ENCODE data around the gene CD69.

Gene CD69

DNA sequence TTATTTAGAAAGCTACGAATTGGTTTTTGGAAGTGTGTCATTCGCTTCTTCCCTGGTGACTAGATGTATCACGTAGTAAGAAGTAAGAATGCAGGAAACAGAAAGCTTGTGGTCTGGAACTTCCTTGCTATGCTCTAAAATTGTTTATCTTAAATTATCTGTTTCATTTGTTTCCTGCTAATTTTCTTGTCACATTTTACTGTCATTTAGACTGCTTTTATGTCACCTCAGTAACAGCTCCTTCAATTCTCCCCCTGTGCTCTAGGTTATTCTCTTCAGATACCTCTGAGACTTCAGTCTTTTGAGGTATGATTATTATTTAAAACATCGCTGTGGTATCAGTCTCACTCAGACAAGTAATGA lies 699 bp upstream of the CD69 start:
- TF ChIP-seq ZC3H10 (CRISPR knock-in tag; IDR thresholded peaks at IDR 0.05) (no peak), ZNF8 (CRISPR knock-in tag; IDR thresholded peaks at IDR 0.05) (no peak), ZFP3 (CRISPR knock-in tag; IDR thresholded peaks at IDR 0.05) (no peak), GLIS3 (CRISPR knock-in tag; IDR thresholded peaks at IDR 0.05) (no peak), BACH2 (CRISPR knock-in tag; IDR thresholded peaks at IDR 0.05; ENCODE audit: borderline replicate concordance) (no peak), ARNTL (CRISPR knock-in tag; IDR thresholded peaks at IDR 0.05; ENCODE audit: borderline replicate concordance, low read depth) (no peak), ZFP30 (CRISPR knock-in tag; IDR thresholded peaks at IDR 0.05) (no peak), PATZ1 (CRISPR knock-in tag; IDR thresholded peaks at IDR 0.05; ENCODE audit: borderline replicate concordance) (no peak), TCF4 (CRISPR knock-in tag; IDR thresholded peaks at IDR 0.05; ENCODE audit: borderline replicate concordance) (no peak), ZNF565 (CRISPR knock-in tag; conservative IDR thresholded peaks at IDR 0.05; ENCODE audit: low read depth) (no peak), PPARA (CRISPR knock-in tag; IDR thresholded peaks at IDR 0.05; ENCODE audit: borderline replicate concordance) (no peak), ZNF70 (CRISPR knock-in tag; IDR thresholded peaks at IDR 0.05) (no peak)
- TF ChIP-seq, protein P1, sequence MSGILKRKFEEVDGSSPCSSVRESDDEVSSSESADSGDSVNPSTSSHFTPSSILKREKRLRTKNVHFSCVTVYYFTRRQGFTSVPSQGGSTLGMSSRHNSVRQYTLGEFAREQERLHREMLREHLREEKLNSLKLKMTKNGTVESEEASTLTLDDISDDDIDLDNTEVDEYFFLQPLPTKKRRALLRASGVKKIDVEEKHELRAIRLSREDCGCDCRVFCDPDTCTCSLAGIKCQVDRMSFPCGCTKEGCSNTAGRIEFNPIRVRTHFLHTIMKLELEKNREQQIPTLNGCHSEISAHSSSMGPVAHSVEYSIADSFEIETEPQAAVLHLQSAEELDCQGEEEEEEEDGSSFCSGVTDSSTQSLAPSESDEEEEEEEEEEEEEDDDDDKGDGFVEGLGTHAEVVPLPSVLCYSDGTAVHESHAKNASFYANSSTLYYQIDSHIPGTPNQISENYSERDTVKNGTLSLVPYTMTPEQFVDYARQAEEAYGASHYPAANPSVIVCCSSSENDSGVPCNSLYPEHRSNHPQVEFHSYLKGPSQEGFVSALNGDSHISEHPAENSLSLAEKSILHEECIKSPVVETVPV (CRISPR knock-in tag; IDR thresholded peaks at IDR 0.05), result no peak
- TF ChIP-seq, protein P2, sequence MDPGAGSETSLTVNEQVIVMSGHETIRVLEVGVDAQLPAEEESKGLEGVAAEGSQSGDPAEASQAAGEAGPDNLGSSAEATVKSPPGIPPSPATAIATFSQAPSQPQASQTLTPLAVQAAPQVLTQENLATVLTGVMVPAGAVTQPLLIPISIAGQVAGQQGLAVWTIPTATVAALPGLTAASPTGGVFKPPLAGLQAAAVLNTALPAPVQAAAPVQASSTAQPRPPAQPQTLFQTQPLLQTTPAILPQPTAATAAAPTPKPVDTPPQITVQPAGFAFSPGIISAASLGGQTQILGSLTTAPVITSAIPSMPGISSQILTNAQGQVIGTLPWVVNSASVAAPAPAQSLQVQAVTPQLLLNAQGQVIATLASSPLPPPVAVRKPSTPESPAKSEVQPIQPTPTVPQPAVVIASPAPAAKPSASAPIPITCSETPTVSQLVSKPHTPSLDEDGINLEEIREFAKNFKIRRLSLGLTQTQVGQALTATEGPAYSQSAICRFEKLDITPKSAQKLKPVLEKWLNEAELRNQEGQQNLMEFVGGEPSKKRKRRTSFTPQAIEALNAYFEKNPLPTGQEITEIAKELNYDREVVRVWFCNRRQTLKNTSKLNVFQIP (CRISPR knock-in tag; IDR thresholded peaks at IDR 0.05; ENCODE audit: borderline replicate concordance, low read depth), result no peak
- TF ChIP-seq, protein P3, sequence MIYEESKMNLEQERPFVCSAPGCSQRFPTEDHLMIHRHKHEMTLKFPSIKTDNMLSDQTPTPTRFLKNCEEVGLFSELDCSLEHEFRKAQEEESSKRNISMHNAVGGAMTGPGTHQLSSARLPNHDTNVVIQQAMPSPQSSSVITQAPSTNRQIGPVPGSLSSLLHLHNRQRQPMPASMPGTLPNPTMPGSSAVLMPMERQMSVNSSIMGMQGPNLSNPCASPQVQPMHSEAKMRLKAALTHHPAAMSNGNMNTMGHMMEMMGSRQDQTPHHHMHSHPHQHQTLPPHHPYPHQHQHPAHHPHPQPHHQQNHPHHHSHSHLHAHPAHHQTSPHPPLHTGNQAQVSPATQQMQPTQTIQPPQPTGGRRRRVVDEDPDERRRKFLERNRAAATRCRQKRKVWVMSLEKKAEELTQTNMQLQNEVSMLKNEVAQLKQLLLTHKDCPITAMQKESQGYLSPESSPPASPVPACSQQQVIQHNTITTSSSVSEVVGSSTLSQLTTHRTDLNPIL (CRISPR knock-in tag; IDR thresholded peaks at IDR 0.05; ENCODE audit: low read depth), result no peak
- TF ChIP-seq, protein P4, sequence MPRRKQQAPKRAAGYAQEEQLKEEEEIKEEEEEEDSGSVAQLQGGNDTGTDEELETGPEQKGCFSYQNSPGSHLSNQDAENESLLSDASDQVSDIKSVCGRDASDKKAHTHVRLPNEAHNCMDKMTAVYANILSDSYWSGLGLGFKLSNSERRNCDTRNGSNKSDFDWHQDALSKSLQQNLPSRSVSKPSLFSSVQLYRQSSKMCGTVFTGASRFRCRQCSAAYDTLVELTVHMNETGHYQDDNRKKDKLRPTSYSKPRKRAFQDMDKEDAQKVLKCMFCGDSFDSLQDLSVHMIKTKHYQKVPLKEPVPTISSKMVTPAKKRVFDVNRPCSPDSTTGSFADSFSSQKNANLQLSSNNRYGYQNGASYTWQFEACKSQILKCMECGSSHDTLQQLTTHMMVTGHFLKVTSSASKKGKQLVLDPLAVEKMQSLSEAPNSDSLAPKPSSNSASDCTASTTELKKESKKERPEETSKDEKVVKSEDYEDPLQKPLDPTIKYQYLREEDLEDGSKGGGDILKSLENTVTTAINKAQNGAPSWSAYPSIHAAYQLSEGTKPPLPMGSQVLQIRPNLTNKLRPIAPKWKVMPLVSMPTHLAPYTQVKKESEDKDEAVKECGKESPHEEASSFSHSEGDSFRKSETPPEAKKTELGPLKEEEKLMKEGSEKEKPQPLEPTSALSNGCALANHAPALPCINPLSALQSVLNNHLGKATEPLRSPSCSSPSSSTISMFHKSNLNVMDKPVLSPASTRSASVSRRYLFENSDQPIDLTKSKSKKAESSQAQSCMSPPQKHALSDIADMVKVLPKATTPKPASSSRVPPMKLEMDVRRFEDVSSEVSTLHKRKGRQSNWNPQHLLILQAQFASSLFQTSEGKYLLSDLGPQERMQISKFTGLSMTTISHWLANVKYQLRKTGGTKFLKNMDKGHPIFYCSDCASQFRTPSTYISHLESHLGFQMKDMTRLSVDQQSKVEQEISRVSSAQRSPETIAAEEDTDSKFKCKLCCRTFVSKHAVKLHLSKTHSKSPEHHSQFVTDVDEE (CRISPR knock-in tag; IDR thresholded peaks at IDR 0.05), result no peak
- no peak for ATAC-seq

- TF ChIP-seq BACH2 (CRISPR knock-in tag; IDR thresholded peaks at IDR 0.05; ENCODE audit: borderline replicate concordance), result no peak
- no peak for TF ChIP-seq SNAI2 (CRISPR knock-in tag; IDR thresholded peaks at IDR 0.05)
- TF ChIP-seq, protein P3 (CRISPR knock-in tag; IDR thresholded peaks at IDR 0.05; ENCODE audit: low read depth), result no peak
- no peak for TF ChIP-seq ISL1 (CRISPR knock-in tag; IDR thresholded peaks at IDR 0.05)
- no peak for TF ChIP-seq RARB (CRISPR knock-in tag; IDR thresholded peaks at IDR 0.05)
- TF ChIP-seq GLIS3 (CRISPR knock-in tag; IDR thresholded peaks at IDR 0.05), result no peak
- TF ChIP-seq TCF4 (CRISPR knock-in tag; IDR thresholded peaks at IDR 0.05; ENCODE audit: borderline replicate concordance), result no peak
- TF ChIP-seq ZNF565 (CRISPR knock-in tag; conservative IDR thresholded peaks at IDR 0.05; ENCODE audit: low read depth), result no peak
- TF ChIP-seq ZC3H10 (CRISPR knock-in tag; IDR thresholded peaks at IDR 0.05), result no peak
- no peak for TF ChIP-seq PATZ1 (CRISPR knock-in tag; IDR thresholded peaks at IDR 0.05; ENCODE audit: borderline replicate concordance)
- TF ChIP-seq OSR1 (CRISPR knock-in tag; IDR thresholded peaks at IDR 0.05), result no peak
- TF ChIP-seq ZFP3 (CRISPR knock-in tag; IDR thresholded peaks at IDR 0.05), result no peak
- no peak for TF ChIP-seq TOX (CRISPR knock-in tag; IDR thresholded peaks at IDR 0.05; ENCODE audit: borderline replicate concordance)
- TF ChIP-seq ZFP30 (CRISPR knock-in tag; IDR thresholded peaks at IDR 0.05), result no peak
- TF ChIP-seq, protein P4 (CRISPR knock-in tag; IDR thresholded peaks at IDR 0.05), result no peak
- TF ChIP-seq CSDC2 (CRISPR knock-in tag; IDR thresholded peaks at IDR 0.05), result no peak
- TF ChIP-seq PPARA (CRISPR knock-in tag; IDR thresholded peaks at IDR 0.05; ENCODE audit: borderline replicate concordance), result no peak
- ATAC-seq, result no peak
Measured at GRCh38 chr12:9760120-9760519, 581 bp downstream of the CD69 start.

All from SK-N-SH treated with all-trans-retinoic acid at 6 μM for 48 hours (cell line).